Left ventricle myocardium inferior (tissue), 1 donor: ENCODE data around the gene NDRG4. TPM values are rescaled to one million over a fixed set of nuclear protein-coding genes. Genes with fewer than 3 reads are reported as not detected.

Experiments used
- DNase-seq: peaks from one replicate; pipeline ENCODE4 v3.0.0-alpha.2; 2020
- H3K27ac ChIP-seq: fragments of 200-600 bp; replicated peaks from 2 replicates; pipeline ENCODE4 v1.8.0; 2021
- H3K27me3 ChIP-seq: fragments of 200-600 bp; 2 replicates; pipeline ENCODE4 v1.8.0; 2021; ENCODE audit warnings: low read depth
- H3K36me3 ChIP-seq: fragments of 200-600 bp; 2 replicates; pipeline ENCODE4 v1.8.0; 2021
- H3K4me1 ChIP-seq: fragments of 200-600 bp; 2 replicates; pipeline ENCODE4 v1.8.0; 2021
- H3K4me3 ChIP-seq: fragments of 200-600 bp; 2 replicates; pipeline ENCODE4 v1.8.0; 2021; ENCODE audit warnings: mild to moderate bottlenecking, moderate library complexity
- H3K9me3 ChIP-seq: fragments of 200-600 bp; replicated peaks from 2 replicates; pipeline ENCODE4 v1.8.0; 2021
- CTCF ChIP-seq: fragments of 200-600 bp; IDR thresholded peaks from 2 replicates; pipeline ENCODE4 v1.8.0; 2021; ENCODE audit warnings: antibody characterized with exemption, mild to moderate bottlenecking, borderline replicate concordance
- intact Hi-C: fragments of 100-400 bp; cut with micrococcal nuclease; formaldehyde crosslinking; loops from one replicate; pipeline ENCODE4 v1.11.0; 2022
- total RNA-seq: library from RNA; stranded (reverse); fragmentation: NEBNext Ultra II Directional; extraction: Animal tissue kit (Norgen Biotek cat#: 25700); gene quantifications from one replicate; pipeline ENCODE4 v1.2.1, GENCODE V29; 2021
- donor health status: DM: no; HTN: yes; CAD: no; lungs with severe emphysema.

Gene NDRG4
- total RNA-seq, 1 donor from 2014 or later, result 763 TPM

- DNase-seq, result no peak
- Histone ChIP-seq H3K4me1 (peaks cover 23% of the 10 kb centered on the region), H3K4me3 (no peak overlapping the region), H3K27me3 (no peaks in the 10 kb centered on the region), H3K27ac (no peak overlapping the region), H3K36me3 (no peaks in the 10 kb centered on the region), H3K9me3 (no peaks in the 10 kb centered on the region)
- no peak for TF ChIP-seq CTCF
- intact Hi-C loops, result no loop called here
Measured at GRCh38 chr16:58454178-58454577, 45.8 kb upstream of the NDRG4 start.

- no peak for TF ChIP-seq CTCF
- intact Hi-C loops, result no loop called here
Measured at GRCh38 chr16:58454856-58455255, 45.1 kb upstream of the NDRG4 start.

GRCh38 chr16:58455750-58456149 is 44.2 kb upstream of the NDRG4 start:
- Histone ChIP-seq H3K4me1 (peaks cover 24% of the 10 kb centered on the region), H3K4me3 (no peak overlapping the region), H3K27me3 (no peaks in the 10 kb centered on the region), H3K27ac (no peak overlapping the region), H3K9me3 (no peaks in the 10 kb centered on the region), H3K36me3 (no peaks in the 10 kb centered on the region)
- intact Hi-C loops, result no loop called here
- no peak for DNase-seq
- no peak for TF ChIP-seq CTCF

More at GRCh38 chr16:58454856-58455255, 45.1 kb upstream of the NDRG4 start:
- Histone ChIP-seq H3K9me3 (no peaks in the 10 kb centered on the region), H3K27ac (no peak overlapping the region), H3K36me3 (no peaks in the 10 kb centered on the region), H3K27me3 (no peaks in the 10 kb centered on the region), H3K4me3 (no peak overlapping the region), H3K4me1 (peaks cover 27% of the 10 kb centered on the region)
- DNase-seq, result no peak

GRCh38 chr16:58456193-58456592 is 43.8 kb upstream of the NDRG4 start:
- H3K27ac ChIP-seq, result no peak overlapping the region
- TF ChIP-seq CTCF, result no peak
- intact Hi-C loops, result no loop called here

GRCh38 chr16:58458606-58459343 is 41.2 kb upstream of the NDRG4 start:
- no peak for TF ChIP-seq CTCF
- Histone ChIP-seq H3K27me3 (peaks cover under 1% of the 10 kb centered on the region), H3K36me3 (no peaks in the 10 kb centered on the region), H3K27ac (peak overlapping the region; percentile 93), H3K9me3 (no peaks in the 10 kb centered on the region), H3K4me1 (peaks cover 38% of the 10 kb centered on the region), H3K4me3 (no peak overlapping the region)
- no peak for DNase-seq
- intact Hi-C loops, result no loop called here

More at GRCh38 chr16:58456193-58456592, 43.8 kb upstream of the NDRG4 start:
- no peak for DNase-seq
- H3K36me3 ChIP-seq, result no peaks in the 10 kb centered on the region
- no peaks in the 10 kb centered on the region for H3K27me3 ChIP-seq
- peaks cover 23% of the 10 kb centered on the region for H3K4me1 ChIP-seq
- H3K9me3 ChIP-seq, result no peaks in the 10 kb centered on the region
- no peak overlapping the region for H3K4me3 ChIP-seq
